GM19397 (cell line): ENCODE measurements around the gene MSH5.

Experiments used
- ATAC-seq: cut with Tn5 transposase; IDR thresholded peaks from one replicate; pipeline ENCODE4 v1.9.1; 2021; ENCODE audit warnings: mild to moderate bottlenecking, moderate library complexity; ENCODE audit not compliant: unreplicated experiment

The MSH5 gene

DNA sequence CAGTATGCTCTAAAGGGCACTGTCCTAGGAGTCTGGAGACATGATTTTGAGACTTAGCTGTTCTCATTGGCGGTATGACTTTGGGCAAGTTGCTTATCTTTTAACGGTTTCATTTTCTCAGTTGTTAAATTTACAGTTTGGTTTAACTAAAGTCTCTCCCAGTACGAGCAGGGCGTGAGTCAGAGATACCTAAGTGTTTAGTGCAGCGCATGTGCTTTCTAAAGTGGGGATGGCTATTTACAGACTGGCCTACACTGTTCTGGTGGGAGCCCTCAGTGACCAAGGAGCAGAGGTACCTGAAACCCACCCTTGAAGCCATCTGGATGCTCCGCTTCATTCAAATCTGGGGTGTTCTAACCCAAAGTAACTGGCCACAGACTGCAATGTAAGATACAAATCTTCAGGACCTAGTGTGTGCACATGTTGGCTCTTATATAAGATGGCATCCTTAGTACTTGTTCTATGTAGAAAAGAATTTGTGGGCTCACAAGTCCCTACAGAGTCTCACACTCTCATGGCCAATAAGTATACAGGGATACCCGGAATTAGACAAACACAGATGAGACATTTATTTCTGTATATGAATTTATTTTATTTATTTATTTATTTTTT, 10.7 kb downstream of the MSH5 start:
- ATAC-seq = no peak

DNA sequence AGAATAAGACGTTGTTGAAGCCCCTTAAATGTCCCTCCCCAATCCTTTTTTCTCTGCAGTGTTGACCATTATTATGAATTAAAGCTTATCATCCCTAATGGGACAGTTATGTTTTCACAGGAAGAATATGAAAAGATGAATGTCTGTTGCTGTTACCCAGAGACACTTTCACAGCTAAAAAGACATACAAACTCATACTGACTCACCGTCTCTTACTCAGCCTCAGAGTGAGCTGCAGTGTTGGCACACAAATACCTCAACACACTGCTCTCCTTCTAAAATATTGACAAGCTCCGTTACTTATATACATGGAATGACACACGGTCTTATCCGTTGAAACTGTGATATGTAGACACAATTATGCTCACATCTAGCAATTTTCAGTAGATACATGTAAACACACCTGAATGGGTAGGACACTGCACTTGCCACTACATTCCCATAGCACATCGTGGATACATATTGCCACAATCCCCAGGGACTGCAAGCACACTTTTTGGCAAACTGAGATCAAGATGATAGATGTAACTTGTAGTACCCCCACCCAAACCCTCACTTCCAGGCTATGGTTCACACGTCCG, 13.0 kb downstream of the MSH5 start:
- no peak for ATAC-seq

DNA sequence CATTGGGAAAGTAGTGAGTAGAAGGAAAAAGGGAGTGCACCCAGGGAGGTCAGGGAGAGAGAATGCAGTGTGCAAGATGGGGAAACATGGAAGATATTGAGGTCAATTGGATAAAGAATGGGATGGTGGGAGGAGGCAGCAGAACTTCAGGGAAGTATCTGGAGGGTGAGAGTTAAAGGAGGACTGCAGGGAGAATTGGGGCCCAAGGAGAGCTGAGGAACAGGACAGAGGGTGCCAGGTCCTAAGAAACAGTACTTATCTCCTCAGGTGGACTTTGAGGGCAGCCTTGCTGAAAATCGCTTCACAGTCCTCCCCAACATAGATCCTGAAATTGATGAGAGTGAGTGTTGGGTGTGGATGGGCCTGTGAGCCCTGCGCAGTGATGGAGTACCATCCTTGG, 18.5 kb downstream of the MSH5 start:
- no peak for ATAC-seq

DNA sequence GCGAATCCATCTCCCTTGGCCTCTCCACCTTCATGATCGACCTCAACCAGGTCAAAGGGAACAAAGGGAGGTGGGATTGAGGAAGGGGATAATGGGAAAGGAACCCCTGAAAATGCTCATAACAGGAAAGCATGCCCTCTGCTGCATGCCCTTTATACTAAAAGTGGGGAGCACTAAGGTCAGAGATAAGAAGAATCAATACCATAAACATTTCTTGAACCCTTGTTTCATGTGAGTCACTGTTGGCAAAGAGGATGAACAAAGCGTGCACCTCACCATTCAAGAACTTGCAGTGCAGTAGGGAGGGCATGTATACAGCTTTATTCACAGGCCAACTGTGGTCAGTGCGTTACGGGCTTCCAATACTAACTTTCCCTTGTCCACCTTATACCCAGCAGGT, 21.0 kb downstream of the MSH5 start:
- no peak for ATAC-seq

DNA sequence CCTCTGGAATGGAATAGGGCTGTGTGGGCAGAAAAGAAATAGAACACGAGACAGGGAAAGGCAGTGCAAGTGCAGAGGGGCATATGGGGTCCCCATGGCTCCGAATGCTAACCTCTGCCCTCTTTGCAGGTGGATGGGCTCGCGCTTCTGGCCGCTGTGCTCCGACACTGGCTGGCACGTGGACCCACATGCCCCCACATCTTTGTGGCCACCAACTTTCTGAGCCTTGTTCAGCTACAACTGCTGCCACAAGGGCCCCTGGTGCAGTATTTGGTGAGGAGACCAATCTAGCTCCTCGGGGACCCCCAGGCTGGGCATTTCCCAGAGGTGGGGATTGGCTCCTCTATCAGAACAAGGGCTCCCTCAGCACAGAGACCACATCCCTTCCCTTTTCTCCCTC, 21.5 kb downstream of the MSH5 start:
- ATAC-seq = no peak

DNA sequence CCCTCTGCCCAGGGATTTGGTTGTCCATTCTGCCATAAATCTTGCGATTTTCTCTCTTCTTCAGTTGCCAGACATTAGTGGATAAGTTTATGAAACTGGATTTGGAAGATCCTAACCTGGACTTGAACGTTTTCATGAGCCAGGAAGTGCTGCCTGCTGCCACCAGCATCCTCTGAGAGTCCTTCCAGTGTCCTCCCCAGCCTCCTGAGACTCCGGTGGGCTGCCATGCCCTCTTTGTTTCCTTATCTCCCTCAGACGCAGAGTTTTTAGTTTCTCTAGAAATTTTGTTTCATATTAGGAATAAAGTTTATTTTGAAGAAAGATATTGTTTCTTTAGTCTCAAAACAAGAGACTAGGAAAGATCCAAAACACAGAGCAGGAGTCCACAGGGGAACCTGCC, 22.6 kb downstream of the MSH5 start, which contains the start of gene SAPCD1:
SAPCD1 (plus strand) TSS at position 301 of the 400 bp plus-strand sequence. CDS start 399 bp downstream, outside the sequence.
- no peak for ATAC-seq

DNA sequence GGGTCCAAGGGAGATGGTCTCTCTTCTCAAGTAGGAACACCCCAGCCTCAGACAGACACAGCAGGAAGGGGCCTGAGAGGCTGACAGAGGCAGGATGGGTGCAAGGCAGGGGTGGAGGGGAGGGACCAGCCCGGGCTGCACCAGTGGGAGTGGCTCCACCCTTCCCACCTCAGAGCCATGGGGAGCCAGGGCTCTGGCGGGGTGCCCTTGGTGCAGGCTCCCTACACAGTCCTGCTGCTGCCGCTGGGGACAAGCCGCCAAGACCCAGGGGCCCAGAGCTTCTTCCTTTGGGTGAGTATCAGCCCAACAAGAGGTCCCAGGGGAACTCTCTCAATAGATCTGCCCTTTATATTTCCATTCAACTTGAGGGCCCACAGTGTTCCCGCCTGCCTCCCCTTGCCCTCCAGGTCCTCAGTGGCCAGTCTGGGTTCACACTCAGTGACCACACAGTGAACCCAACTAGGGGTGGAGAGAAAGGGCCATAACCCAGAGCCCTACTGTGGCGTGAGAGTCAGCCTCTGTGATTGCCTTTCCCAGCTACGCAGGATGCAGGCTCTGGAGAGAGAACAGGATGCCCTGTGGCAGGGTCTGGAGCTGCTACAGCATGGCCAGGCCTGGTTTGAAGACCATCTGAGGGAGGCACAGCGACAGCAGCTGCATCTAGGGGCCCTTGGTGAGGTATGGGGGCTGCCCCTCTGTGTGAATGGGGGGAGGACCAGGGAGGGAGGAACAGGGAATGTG, 23.2 kb downstream of the MSH5 start:
- no peak for ATAC-seq

DNA sequence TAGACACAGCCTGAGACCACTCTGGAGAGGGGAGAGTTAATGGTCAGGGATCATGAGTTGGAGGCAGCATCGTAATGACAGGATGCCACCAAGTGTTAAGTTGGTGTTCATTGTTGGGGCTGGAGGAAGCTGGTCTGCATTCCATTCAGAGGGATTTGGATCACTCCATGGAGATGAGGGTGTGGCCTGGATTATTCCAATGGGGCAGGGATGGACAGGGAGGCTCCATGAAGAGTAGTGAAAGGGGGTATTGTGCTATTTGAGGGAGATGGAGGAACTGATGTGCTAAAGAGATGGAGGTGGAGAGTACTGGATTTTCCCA, 23.8 kb downstream of the MSH5 start:
- ATAC-seq = no peak

DNA sequence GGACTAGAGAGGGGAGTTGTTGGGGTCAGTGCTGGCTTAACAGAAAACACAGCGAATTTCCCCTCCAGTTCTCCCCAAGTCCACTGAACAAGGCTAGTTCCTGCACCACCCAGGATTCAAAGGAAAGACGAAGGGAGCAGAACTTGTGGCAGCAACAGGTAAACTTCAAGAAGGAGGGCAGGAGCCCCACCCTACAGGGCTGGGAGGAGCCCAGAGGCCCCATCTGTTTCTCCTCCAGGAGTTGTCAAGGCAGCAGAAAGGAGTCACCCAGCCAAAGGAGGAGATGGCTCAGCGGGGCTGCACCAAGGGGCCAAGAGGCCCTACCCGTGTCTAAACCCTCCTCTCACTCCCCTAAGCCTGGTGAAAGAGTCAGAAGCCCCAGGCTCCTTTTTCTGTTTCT, 24.4 kb downstream of the MSH5 start:
- no peak for ATAC-seq

DNA sequence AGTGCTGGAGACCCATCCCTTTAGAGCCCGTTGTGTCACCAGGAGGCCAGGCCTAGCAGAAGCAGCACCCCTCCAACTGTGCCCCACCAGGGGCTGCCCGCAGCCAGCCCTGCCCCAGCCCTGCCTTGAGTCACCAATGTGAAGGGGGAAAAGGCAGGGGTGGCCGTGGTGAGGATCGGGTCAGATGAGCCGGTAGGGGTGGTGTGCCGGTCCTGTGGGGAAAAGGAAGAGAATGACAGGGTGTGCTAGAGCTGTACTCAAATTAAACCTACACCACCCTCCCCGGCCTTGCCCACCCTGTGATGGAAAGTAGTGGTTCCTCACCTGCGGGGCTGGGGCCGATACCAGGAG, 25.7 kb downstream of the MSH5 start:
- no peak for ATAC-seq

DNA sequence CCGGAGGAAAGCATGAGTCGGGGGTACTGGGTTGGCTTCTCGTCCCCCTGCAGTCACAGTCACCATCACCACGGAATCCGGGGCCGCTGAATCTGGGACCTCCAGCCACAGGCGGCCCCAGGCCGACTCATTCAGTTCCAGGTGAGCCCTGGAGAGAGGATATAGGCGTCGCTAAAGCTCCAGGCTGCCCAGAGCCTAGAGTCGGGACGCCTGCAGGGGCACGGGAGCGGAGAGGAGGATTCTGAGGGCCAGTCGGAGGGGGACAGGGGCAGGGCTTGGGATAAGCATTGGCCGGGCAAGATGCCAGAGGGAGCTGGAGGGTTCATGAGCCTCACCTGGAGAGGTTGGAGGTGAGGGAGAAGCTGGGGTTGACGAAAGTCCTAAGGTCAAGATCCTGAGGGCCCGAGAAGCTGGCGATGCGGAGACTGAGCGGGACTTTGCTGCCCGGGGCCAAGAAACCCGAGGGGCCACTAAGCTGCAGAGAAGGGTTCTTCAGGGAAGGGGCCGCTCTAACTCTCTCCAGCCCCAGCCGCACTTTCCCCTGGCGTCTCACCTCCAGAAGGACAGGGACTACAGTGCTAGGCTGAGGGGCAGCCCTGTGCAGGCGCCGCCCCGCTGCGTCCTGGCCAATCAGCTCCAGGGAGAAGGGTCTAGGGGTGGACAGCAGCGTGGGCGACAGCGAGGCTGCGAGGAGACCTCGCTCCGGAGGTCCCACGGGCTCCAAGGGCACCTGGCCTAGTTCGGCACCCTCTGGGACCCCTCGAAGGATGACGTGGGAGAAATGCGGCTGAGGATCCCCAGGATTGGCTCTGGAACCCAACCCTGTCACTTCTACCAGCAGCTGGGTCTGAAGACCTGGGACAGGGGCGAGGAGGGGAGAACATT, 26.3 kb downstream of the MSH5 start:
- ATAC-seq = no peak

DNA sequence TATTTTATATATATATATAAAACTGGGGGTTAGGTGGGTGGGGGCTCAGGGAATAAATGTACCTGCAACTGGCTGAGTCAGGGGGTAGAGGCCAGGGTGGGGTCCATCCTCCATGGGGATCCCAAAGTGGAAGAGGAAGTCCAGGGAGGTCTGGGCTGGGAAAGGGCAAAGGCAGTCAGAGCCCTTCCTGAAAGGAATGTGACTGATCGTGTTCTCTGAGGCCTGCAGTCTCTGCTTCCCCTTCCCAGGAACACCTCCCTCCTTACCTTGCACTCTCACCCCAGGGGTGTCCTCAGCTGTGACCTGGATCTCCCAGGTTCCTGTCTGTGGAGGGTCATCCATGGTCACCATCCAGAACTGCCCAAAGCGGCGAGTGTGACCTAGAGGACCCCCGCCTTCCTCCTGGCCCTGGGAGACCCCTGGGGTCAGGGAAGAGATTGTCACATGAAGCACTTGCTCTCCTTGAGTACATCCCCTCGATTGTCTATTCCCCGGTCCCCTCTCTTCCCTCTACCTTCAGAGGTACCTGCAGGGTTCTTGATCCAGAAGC, 27.4 kb downstream of the MSH5 start:
- no peak for ATAC-seq

DNA sequence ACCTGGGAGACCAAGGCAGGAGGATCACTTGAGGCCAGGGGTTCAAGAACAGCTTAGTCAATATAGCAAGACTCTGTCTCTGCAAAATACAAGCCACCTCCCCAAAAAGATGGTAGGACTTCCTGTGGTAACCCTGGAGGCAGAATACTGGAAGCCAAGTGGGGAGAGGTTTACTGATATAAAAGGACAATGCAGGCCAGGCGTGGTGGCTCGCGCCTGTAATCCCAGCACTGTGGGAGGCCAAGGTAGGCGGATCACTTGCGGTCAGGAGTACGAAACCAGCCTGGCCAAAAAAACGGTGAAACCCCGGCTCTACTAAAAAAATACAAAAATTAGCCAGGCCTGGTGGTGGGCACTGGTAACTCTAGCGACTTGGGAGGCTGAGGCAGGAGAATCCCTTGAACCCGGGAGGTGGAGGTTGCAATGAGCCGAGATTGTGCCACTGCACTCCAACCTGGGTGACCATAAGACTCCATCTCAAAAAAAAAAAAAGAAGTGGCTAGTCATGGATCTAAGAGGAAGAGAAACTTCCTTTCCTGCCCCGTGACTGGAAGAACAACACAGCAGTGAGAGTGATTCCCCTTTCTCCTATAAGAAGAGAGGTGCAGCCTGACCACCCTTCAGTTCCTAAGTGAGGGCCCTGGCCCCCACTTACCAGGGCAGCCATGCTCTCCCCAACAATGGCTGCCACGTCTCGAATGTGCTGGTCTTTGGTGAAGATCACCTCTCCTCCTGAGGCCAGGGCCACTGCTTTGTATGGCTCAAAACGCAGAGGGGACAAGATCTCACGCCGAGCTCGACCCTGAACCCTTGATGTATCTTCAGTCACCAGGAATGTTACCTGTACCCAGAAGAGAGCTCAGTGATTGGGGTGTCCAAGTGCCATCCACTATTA, 28.8 kb downstream of the MSH5 start:
- ATAC-seq = no peak

DNA sequence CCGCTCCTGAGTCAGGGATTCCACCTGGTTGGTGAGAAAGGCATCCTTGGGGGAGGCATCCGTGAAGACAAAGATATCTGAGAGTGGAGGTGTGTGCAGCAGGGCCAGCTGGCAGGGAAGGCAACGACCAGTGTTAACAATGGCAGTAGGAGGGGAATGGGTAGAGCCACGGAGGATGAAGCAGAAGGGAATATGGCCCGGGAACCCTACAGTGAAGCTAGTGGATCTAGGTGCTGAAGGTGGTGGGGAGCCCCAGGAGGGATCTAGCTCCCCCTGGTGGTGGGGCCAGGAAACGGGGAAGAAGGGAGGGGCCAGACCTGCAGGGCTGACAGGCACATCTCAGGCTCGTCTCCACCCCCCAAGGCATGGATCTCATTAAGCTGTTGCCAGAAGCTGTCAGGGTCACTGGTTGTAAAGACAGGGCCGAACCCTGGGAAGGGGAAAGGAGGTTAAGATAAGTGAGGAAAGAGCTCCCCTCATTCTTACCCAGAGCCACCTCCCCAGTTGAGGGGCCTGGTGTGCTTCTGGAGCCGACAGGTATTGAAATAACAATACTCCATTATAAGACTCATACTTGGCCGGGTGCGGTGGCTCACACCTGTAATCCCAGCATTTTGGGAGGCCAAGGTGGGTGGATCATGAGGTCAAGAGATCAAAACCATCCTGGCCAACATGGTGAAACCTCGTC, 30.0 kb downstream of the MSH5 start:
- no peak for ATAC-seq

DNA sequence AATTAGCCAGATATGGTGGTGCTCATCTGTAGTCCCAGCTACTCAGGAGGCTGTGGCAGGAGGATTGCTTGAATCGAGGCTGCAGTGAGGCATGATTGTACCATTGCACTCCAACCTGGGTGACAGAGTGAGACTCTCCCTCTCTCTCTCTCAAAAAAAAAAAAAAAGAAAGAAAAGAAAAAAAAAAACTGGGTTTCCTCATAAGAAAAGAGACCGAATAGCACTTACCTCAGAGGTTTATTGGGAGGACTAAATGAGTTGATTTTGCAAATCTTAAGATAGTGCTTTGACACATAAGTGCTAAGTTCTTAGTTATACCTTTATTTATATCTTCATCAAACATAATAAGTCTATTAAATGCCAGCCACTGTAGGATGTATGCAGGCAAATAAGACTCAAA, 31.1 kb downstream of the MSH5 start:
- ATAC-seq = no peak

DNA sequence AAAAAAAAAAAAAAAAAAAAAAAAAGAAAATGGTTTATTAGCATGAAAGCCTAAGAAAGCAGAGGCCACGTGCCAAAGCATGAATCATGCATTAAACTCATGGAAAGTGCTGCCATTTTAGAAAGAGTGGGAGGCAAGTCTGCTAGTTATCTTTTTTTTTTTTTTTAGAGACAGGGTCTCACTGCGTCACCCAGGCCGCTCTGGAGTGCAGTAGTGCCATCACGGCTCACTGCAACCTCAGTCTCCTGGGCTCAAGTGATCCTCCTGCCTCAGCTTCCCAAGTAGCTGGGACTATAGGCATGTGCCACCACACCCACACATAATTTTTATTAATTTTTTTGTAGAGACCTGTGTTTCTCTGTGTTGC, 32.2 kb downstream of the MSH5 start:
- ATAC-seq = no peak

DNA sequence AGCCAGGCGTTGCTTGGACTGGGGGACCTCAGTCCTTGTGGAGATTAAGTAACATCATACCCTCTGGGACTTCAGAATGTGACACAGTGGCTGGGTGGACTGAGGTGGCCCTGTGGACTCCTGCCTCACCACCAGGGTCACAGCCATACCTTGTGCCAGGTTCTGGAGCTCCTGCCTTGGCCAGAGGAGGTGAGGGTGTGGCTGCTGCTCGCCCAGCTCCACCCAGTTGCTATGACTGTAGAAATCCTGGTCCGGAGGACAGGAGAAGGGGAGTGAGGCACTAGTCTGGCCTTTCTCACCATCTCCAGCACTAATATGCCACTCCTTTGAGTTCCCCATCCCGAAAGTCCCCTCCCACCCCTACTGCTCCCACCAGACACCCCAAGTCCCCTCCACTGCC, 35.4 kb downstream of the MSH5 start:
- no peak for ATAC-seq

DNA sequence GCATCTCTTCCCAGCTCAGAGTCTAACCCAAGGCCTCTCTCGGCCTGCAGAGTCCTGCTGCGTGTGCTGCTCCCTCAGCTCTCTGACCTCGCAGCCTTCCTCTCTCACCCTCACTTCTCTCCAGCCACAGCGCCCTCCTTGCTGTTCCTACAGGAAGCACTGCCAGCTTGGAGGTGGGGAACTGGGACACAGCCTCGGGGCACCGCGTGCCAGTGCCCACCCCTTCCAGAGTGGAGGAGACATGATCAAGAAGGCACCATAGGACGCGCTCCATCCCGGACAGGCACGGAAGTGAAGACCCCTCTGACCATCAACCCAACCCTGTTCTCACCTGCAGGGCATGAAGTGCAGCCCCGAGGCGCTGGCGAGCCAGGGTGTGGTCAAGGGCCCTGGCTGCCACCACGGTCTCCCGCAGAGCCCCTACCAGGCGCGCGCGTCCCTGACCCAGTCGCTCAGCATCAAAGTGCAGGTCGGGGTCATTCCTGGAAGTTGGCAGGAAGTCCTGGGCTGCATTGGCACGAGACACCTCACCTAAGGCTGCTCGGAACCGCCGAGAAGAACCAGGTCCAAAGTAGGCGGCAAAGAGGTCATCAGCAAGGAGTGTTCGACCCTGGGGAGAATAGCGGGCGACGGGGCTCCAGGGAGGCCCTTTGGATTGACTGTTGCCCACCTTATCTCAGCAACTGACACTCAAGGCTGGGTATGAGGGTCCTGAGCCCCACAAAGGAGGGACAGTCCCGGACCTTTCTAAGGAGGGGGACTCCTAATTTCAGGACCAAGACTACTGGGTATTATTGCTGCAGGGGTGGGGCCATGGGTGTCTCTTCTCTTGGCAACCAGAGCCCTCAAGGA, 36.1 kb downstream of the MSH5 start:
- ATAC-seq = no peak

DNA sequence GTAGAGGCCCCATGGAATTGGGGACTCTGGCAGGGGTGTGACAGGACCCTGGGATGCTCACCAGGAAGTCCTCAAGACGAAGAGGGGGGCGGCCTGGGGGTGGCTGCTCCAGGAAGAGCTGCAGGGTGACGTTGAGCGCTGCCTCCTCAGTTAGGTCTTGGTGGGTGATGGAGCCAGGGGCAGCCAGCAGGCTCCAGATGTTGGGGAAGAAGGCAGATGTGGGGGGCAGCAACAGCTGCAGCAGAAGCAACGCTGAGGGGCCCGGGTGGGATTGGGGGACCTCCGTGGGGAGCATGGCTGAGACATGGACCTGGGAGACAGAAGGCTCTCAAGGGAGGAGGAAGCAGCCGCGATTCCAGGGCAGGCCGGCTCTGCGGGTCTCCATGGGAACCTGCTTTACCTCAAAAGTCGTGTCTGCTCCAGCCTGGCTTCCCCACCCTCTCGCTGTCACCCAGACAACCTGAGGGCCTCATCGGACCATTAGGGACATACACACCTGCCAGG, 36.7 kb downstream of the MSH5 start:
- ATAC-seq = no peak
